Measurements from ENCODE around the gene LAP3.

DNA sequence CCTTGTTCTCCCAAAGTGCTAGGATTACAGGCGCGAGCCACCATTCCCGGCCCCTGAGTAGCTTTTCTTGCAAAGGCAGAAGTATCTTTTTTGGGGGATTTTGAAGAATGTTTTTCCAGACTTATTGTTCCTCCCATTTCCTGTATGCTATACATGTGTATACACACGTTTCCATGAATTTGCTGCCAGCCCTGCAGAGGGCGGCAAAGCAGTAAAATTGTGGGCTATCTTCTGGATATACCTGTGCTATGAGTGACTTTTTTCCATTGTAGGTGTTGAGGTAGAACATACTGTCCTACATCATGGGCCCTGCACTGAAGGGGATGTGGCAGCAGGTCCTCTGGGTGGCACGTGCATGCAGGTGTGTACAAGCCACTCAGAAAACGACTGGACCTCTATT is 20.5 kb downstream of the LAP3 start:
- TF ChIP-seq CTCF (IDR thresholded peaks at IDR 0.05), result no peak
- TF ChIP-seq POLR2A (IDR thresholded peaks at IDR 0.05), result no peak

All from vagina (tissue), 2 donors.